ENCODE measurements around the gene RSRC2. TPM values are rescaled to one million over a fixed set of nuclear protein-coding genes. Genes with fewer than 3 reads are reported as not detected.

RSRC2 gene
- total RNA-seq, 1 donor from 2014 or later, result 107 TPM

- H3K36me3 Mint-ChIP-seq (ENCODE audit: low read depth), result no peaks in the 10 kb centered on the region
Observed at GRCh38 chr12:122538496-122538895, 11.8 kb upstream of the RSRC2 start.

GRCh38 chr12:122537021-122537420 lies 10.3 kb upstream of the RSRC2 start:
- H3K4me1 Mint-ChIP-seq, result no peaks in the 10 kb centered on the region
- H3K27me3 Mint-ChIP-seq (ENCODE audit: low read depth), result no peaks in the 10 kb centered on the region
- no peak for DNase-seq (ENCODE audit: low read depth, low spot score)
- H3K36me3 Mint-ChIP-seq (ENCODE audit: low read depth), result no peaks in the 10 kb centered on the region
- no peak for TF ChIP-seq CTCF (conservative IDR thresholded peaks at IDR 0.05)
- H3K9me3 Mint-ChIP-seq, result no peaks in the 10 kb centered on the region
- H3K27ac Mint-ChIP-seq (ENCODE audit: unreplicated experiment), result no peak overlapping the region
- no peak overlapping the region for H3K4me3 Mint-ChIP-seq

More at GRCh38 chr12:122538496-122538895, 11.8 kb upstream of the RSRC2 start:
- no peak overlapping the region for H3K4me3 Mint-ChIP-seq
- H3K27ac Mint-ChIP-seq (ENCODE audit: unreplicated experiment), result no peak overlapping the region
- TF ChIP-seq CTCF (conservative IDR thresholded peaks at IDR 0.05), result no peak
- H3K27me3 Mint-ChIP-seq (ENCODE audit: low read depth), result no peaks in the 10 kb centered on the region
- DNase-seq (ENCODE audit: low read depth, low spot score), result no peak
- no peaks in the 10 kb centered on the region for H3K4me1 Mint-ChIP-seq
- no peaks in the 10 kb centered on the region for H3K9me3 Mint-ChIP-seq

- no peak overlapping the region for H3K4me3 Mint-ChIP-seq
- H3K27me3 Mint-ChIP-seq (ENCODE audit: low read depth), result no peaks in the 10 kb centered on the region
- H3K27ac Mint-ChIP-seq (ENCODE audit: unreplicated experiment), result no peak overlapping the region
- H3K36me3 Mint-ChIP-seq (ENCODE audit: low read depth), result no peaks in the 10 kb centered on the region
- TF ChIP-seq CTCF (conservative IDR thresholded peaks at IDR 0.05), result no peak
- H3K9me3 Mint-ChIP-seq, result no peaks in the 10 kb centered on the region
- no peak for DNase-seq (ENCODE audit: low read depth, low spot score)
- H3K4me1 Mint-ChIP-seq, result no peaks in the 10 kb centered on the region
Observed at GRCh38 chr12:122533856-122534255, 7.1 kb upstream of the RSRC2 start.

- no peak overlapping the region for H3K4me3 Mint-ChIP-seq
- peaks cover 5% of the 10 kb centered on the region for H3K4me1 Mint-ChIP-seq
- H3K36me3 Mint-ChIP-seq (ENCODE audit: low read depth), result no peaks in the 10 kb centered on the region
- no peaks in the 10 kb centered on the region for H3K9me3 Mint-ChIP-seq
- no peak for DNase-seq (ENCODE audit: low read depth, low spot score)
- TF ChIP-seq CTCF (conservative IDR thresholded peaks at IDR 0.05), result no peak
- H3K27ac Mint-ChIP-seq (ENCODE audit: unreplicated experiment), result no peak overlapping the region
- no peaks in the 10 kb centered on the region for H3K27me3 Mint-ChIP-seq (ENCODE audit: low read depth)
Observed at GRCh38 chr12:122528992-122529391, 2.3 kb upstream of the RSRC2 start.

GRCh38 chr12:122528582-122528981 lies 1.8 kb upstream of the RSRC2 start:
- Mint-ChIP-seq H3K4me1 (peaks cover 9% of the 10 kb centered on the region), H3K36me3 (ENCODE audit: low read depth) (peaks cover under 1% of the 10 kb centered on the region), H3K27me3 (ENCODE audit: low read depth) (no peaks in the 10 kb centered on the region), H3K4me3 (no peak overlapping the region), H3K27ac (ENCODE audit: unreplicated experiment) (no peak overlapping the region), H3K9me3 (no peaks in the 10 kb centered on the region)
- DNase-seq (ENCODE audit: low read depth, low spot score), result no peak
- TF ChIP-seq CTCF (conservative IDR thresholded peaks at IDR 0.05), result no peak

GRCh38 chr12:122527478-122527944 lies 775 bp upstream of the RSRC2 start:
- Mint-ChIP-seq H3K27me3 (ENCODE audit: low read depth) (no peaks in the 10 kb centered on the region), H3K9me3 (no peaks in the 10 kb centered on the region), H3K36me3 (ENCODE audit: low read depth) (peaks cover 4% of the 10 kb centered on the region), H3K4me1 (peaks cover 18% of the 10 kb centered on the region), H3K4me3 (no peak overlapping the region), H3K27ac (ENCODE audit: unreplicated experiment) (no peak overlapping the region)
- no peak for DNase-seq (ENCODE audit: low read depth, low spot score)
- no peak for TF ChIP-seq CTCF (conservative IDR thresholded peaks at IDR 0.05)

All from neural crest cell (in vitro differentiated cells).